HG02759 (cell line): ENCODE results near the gene GPX1.
"Not testable (repeated sequence)": the region's sequence is repeated elsewhere in the genome, so short reads cannot be mapped to it uniquely, and the experiment has no call there.

Experiments
- ATAC-seq: cut with Tn5 transposase; IDR thresholded peaks from one replicate; pipeline ENCODE4 v1.9.1; 2021; ENCODE audit warnings: mild to moderate bottlenecking, moderate library complexity; ENCODE audit not compliant: unreplicated experiment

Gene GPX1

DNA sequence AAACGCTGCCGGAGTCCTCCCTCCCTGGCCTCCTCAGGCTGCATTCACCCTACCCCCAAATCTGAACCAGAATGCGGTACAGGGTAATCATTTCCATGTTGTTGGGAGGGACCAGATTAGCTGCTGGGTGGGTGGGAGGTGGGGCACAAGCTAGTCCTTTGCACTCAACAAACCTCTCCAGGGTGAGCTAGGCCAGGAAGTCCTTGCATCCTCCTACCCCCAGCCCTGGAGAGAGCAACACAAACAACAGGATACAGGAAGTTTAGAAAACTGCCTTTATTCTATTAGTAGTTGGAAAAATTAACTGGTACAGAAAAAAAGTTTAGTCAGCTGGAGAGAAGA lies 702 bp upstream of the GPX1 start:
- no peak for ATAC-seq

DNA sequence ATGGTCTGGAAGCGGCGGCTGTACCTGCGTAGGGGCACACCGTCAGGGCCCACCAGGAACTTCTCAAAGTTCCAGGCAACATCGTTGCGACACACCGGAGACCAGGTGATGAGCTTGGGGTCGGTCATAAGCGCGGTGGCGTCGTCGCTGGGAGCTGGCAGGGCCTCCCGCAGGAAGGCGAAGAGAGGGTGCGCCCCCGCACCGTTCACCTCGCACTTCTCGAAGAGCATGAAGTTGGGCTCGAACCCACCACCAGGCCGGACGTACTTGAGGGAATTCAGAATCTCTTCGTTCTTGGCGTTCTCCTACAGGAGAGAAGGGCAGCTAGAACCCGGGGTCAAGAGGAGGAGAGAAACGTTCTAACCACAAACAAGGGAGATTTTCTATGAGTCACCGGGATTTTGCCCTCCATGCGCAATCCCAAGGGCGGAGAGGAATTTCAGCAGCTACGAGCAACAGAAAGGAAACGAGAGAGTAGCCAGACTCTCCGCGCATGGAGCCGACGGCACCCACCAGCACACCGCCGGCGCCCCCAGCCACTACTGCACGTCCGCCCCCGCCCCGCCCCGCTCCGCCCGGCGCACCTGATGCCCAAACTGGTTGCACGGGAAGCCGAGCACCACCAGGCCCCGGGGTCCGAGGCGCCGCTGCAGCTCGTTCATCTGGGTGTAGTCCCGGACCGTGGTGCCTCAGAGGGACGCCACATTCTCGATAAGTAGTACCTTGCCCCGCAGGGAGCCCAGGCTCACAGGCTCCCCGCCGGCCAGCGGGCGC lies 523 bp downstream of the GPX1 start:
- peak; percentile 33 for ATAC-seq

DNA sequence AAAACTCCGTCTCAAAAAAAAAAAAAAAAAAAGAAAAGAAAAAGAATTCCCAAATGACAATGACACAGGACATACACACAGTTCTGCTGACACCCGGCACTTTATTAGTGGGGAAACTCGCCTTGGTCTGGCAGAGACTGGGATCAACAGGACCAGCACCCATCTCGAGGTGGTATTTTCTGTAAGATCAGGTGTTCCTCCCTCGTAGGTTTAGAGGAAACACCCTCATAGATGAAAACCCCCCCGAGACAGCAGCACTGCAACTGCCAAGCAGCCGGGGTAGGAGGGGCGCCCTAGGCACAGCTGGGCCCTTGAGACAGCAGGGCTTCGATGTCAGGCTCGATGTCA lies 1.1 kb downstream of the GPX1 start:
- not testable (repeated sequence) for ATAC-seq

DNA sequence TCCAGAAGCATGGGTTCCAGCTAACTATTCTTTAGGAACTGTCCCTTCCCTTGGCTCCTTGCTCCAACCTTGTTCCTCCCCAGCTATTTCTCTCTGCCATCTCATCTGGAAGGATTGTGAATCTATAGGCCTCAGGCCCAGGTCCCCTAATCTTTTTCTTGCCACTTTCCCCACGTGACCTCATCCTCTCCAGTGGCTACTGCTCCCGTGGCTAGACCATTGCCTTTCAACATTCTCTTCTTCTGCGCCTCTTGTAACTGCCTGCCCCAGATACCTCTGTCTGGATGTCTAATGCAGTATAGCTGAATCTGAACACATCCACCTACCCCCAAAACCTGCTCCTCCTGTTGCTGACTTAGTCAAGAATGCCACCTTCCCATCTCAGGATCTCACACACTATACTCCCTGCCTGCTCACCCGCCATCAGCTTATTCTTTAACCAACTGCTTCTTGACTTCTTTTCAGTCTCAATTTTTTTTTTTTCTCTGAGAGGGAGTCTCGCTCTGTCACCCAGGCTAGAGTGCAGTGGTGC lies 5.2 kb downstream of the GPX1 start:
- no peak for ATAC-seq

DNA sequence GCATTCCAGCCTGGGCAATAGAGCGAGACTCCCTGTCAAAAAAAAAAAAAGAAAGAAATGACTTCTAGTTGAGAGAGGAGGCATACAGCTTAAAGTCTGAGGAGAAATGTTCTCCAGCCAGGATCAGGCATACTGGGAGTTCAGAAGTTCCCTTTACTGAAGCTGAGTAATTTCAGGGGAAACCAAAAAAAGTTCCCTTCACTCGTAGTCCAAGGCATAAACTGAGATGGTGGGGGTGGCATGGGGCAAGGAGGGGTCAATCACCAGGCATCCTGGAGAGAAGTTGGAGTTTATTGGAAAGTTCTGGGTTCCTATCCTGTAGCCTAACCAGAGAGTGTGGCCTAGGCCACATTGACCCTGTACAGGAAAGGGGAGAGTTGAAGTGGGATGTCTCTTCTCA lies 5.9 kb downstream of the GPX1 start:
- ATAC-seq = no peak

DNA sequence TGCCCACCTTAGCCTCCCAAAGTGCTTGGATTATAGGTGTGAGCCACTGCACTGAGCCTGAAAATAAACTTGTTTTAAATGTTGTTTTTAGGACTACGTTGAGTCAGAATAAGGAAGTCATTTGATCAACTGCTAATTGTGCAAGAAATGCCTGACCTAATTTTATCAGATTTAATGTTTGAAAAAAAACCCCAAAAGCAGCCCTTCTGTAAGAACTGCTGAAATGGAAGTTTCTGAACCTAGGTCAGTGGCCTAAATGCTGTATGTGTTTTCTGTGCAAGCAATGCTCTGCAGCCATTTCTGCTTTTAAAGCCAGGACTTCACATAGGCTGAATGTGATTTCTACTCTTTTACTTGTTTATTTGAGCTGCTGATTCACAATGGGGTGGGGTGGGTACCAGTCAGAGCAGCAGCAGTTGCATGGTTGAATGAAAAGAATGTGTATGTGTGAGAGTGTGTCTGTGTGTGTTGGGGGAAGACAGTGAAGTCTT lies 6.6 kb downstream of the GPX1 start:
- ATAC-seq = no peak

DNA sequence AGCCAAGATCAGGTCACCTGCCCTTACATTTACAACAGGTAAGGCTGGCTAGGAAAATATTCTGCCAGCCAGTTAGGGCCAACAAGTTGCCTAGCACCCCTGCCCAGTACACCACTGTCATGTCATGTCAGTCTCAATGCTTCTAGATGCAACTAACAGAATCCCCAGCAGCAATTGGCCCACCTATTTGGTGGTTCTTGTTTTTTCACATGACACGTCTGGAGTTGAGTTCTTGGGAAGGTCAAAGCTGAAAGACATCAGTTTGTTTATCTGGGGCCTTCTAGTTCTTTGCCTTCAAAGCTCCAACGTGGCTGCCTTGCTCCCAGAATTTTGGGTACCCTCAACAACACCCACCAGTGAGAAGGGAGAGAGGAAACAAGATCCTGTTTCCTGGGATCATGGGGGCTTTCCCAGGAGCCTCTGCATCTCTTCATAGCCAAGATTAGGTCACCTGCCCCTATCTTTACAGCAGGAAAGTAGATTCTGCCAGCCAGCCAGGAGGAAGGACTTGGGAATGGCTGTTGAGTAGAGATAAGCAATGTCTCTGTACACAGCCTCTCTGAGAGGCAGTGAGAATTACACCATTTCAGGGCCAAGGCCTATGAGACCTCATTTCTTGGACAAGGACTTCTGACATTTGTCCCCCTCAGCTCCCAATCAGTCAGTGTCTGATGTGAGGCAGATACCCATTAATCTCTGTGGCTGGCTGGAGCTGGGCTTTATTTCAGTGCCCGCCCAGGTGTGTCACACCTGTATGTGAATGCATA lies 8.6 kb downstream of the GPX1 start:
- no peak for ATAC-seq

DNA sequence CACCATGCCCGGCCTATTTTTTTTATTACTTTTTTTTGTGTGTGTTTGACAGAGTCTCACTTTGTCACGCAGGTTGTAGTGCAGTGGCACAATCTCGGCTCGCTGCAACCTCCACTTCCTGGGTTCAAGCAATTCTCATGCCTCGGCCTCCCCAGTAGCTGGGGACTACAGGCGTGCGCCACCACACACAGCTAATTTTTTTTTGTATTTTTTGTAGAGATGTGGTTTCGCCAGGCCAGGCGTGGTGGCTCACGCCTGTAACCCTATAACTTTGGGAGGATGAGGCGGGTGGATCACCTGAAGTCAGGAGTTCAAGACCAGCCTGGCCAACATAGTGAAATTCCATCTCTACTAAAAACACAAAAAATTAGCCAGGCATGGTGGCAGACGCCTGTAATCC lies 9.8 kb downstream of the GPX1 start:
- ATAC-seq = not testable (repeated sequence)

DNA sequence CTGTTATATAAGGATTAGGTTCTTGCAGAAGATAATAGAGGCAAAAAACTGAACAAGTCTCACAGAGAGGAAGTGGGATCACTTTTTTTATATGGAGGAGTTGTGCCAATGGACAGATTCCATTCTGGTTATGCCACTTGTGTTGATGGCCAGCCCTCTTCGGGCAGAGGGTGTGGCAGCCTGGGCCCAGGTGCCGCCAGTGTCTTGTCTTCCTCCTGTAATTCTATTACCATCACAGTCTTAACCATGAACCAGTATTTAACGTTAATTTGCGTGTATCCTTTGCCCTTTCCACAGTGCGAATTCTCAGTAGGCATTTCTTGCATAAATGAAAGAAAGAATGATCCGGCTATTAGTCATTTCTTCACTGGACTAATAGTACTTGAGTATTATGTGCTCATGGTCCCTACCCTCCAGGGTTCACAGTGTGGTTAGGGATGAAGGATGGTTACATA lies 11.3 kb downstream of the GPX1 start:
- no peak for ATAC-seq

DNA sequence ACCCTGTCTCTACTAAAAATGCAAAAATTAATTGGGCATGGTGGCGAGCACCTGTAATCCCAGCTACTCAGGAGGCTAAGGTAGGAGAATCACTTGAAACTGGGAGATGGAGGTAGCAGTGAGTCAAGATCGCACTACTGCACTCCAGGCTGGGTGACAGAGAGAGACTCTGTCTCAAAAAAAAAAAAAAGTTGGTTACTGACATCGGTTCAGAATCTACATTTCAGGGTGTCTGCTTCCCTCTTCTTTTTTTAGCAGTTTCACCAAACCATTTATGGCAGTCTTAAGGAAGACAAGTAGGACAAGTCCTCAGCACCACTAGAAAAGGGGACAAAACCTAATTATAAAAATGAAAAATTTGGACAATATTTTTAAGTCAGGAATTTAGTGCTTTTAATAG lies 15.0 kb downstream of the GPX1 start:
- no peak for ATAC-seq

DNA sequence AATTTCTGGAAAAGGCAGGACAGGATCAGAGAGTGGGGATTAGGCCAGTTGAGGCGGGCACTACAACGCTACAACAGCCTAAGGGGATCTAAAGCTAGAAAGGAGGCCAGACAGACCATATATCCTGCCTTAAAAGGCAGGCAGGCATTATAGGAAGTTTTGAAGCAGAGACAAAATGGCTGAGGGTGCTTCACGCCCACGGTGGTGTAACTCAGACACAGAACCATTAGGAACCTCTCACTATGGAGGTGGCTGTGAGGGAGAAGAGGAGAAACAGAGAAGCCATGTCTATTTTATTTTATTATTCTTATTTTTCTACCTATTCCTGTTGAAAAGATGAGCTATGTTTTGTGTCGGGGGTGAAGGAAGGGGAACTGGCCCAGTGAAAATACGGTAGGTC lies 16.2 kb downstream of the GPX1 start:
- ATAC-seq = no peak

DNA sequence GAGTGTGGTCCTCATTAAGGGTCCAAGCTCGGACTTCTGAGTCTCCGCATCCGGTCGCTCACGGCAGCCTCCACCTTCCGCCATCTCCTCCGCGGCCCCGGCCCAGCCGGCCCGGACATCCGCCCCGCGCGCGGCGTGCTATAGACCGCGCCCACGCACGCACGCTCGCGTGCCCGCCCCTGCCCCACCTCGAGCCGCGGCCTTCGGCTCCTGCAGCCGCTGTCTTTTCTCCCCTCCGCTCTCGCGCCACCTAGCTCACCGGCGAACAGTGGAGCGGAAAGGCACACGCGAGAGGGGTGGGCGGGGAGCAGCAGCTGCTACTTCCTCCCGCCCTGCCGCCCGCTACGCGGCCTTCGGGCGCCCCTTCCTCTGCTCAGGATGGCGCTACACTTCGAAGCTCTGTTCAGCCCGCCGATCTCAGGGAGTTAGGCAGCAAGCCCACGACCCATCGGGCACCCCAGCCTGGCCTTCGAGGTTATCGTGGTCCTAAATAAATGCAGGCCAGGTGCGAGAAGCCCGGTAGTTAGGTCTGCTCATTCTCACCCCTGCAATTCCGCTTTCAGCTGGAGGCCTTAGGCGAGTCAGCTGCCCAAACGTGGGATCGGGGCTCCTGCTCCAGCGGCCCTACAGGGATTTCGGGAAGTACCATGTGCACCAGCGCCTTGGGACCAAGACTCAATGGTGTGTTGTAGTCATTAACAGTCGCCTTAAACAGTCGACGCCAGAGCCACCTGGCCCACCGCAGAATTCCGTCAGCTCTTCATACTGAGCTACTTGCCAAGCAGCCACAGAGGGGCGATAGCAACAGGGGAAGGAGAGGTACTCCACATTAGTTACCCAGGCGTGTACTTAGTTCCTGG lies 18.0 kb downstream of the GPX1 start, which contains the start of gene USP4:
TSS of gene USP4 (minus strand) at position 113 of the 860 bp plus-strand sequence. CDS start at position 84, 29 bp downstream.
- ATAC-seq = peak; percentile 90

DNA sequence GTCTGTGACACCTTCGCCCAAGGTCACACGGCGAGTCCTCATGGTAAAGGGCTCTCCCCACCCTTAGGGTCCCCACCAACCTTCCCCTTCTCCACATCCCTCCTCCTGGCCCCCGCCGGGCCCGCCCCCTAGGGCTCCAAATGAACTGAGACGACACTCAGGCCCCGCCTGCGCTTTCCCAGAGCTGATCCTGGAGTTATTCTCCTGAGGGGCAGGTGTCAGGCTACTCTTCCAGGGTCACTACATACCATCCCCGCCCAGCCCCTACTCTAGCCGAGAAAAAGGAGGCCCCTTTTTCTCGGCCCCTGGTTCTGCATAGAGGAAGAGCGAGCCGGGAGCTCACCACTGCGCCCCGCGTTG lies 18.6 kb downstream of the GPX1 start:
- peak; percentile 14 for ATAC-seq

DNA sequence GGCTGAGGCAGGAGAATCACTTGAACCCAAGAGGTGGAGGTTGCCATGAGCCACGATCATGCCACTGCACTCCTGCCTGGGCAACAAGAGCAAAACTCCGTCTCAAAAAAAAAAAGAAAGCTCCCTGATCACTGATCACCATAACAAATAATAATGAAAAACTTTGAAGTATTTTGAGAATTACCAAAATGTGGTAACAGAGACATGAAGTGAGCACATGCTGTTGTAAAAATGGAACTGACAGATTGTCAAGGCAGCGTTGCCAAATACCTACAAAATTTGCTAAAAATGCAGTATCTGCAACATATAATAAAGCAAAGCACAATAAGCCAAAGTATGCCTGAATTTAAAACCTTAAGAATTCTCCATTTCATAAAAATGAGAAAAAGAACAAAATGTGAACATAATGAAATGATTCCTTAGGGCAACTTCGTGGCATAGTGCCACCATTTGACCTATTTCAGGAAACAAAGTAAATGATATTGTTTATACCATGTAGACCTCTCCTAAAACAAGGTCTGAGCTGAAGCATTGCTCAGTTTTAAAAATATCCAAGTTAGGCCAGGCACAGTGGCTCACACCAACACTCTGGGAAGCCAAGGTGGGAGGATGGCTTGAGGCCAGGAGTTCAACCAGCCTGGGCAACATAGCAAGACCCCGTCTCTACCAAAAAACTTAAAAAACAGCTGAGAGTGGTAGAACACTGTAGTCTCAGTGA lies 24.1 kb downstream of the GPX1 start:
- ATAC-seq = no peak

DNA sequence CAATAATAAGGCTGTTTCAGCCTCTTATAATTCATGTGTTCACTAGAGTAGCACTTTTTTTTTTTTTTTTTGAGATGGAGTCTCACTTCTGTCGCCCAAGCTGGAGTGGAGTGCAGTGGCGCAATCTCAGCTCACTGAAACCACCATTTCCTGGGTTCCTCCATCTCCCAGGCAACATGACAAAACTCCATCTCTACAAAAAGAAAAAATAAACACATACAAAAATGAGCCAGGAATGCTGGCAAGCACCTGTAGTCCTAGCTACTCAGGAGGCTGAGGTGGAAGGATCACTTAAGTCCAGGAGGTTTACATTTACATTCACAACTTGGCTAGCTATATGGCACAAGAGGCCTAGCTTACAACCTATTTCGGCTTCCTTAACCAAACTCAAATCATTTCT lies 25.1 kb downstream of the GPX1 start:
- no peak for ATAC-seq

DNA sequence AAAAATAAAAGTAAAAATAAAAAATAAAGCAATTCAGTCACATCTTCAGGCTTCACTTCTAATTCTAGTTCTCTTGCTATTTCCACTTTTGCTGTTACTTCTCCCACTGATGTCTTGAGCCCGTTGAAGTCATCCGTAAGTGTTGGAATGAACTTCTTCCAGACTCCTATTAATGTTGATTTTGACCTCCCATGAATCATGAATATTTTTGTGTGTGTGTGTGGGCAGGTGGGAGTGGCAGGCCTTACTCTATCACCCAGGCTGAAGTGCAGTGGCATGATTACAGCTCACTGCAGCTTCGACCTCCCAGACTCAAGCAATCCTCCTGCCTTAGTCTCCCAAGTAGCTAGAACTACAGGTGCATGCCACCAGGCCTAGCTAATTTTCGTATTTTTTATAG lies 29.0 kb downstream of the GPX1 start:
- no peak for ATAC-seq

DNA sequence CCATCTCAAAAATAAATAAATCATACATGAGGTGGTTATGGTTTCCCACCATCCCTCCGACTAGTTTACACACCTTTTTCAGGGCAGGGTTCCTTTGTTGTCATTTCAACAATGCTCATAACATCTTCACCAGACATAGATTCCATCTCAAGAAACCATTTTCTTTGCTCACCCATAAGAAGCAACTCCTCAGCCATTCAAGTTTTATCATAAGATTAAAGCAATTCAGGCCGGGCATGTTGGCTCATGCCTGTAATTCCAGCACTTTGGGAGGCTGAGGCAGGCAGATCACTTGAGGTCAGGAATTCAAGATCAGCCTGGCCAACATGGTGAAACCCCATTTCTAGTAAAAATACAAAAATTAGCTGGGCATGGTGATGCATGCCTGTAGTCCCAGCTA lies 29.8 kb downstream of the GPX1 start:
- ATAC-seq = not testable (repeated sequence)

DNA sequence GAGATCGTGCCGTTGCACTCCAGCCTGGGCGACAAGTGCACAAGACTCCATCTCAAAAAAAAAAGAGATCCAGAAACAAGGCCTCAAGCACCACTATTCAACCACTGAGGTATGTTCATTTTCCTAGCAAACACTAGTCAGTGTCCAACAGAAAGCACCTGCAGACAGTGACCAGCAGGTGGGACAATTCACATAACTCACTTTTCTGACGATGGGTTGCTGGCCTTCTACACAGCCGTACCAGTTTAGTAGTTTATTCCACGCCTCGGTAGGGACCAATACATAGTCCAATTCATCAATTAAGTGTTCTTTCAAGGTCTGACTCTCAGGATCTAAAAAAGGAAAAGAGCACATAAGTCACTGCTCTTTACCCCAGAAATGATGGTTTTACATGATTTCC lies 30.7 kb downstream of the GPX1 start:
- ATAC-seq = no peak

DNA sequence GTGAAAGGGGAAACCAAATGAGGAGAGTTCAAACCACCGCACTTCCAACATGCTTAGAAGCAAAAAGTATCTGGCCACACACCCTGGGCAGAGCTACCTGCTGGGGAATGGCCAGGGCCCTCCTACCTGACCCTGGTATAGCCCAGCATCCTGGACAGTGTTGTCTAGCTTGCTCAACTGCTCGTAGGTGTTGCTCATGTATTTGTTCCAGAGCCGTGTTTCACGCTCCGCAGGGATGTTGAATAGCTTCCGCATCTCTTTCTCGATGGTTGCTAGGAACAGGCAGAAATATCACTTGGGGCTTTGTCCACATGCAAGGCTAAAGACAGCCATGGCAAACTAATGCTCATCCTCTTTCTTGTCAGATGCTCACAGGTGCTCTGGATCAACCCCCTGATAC lies 33.4 kb downstream of the GPX1 start:
- ATAC-seq = no peak

DNA sequence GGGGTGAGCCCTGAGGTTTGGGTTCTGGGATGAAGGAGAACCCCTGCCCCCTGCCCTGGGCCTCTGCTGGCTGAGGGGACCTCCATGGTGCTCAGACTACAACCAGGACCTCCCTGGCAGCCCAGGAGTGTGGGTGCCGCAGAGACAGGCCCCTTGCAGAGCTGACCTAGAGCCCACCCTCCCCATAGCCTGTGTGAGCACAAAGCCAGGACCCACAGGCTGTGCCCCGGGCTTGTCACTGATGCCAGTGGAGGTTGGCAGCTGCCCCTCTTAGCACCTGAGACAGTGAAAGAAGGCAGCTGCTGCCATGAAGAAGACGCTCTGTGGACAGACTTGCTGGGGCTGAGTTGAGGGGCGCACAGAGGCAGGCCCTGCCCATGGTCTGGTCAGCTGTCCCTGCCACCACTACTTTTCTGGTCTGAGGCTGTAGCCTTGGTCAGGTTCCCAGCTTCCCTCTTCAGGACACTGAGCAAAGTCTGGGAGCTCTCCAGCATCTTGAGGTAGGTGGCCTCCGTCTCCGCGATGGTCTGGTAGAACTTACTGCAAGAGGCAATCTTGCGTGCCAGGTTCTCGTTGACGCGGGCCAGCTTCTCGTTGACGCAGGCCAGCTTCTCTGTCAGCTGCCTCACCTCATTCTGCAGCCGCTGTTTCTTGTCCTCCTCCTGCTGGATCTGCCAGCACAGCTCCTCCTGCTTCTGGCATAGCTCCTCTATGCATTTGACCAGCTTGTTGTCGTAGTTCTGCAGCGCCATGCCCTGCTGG lies 41.3 kb downstream of the GPX1 start:
- ATAC-seq = no peak
